Cerebellar cortex (tissue), 1 donor: ENCODE measurements around the gene ATP5F1C.
"Not testable (repeated sequence)": the region's sequence is repeated elsewhere in the genome, so short reads cannot be mapped to it uniquely, and the experiment has no call there.

Source experiments
- DNase-seq: peaks from one replicate; pipeline ENCODE4 v3.0.0-alpha.2; 2015; ENCODE audit warnings: low spot score

The ATP5F1C gene

GRCh38 chr10:7794251-7795026, 6.5 kb downstream of the ATP5F1C start:
- no peak for DNase-seq

DNA sequence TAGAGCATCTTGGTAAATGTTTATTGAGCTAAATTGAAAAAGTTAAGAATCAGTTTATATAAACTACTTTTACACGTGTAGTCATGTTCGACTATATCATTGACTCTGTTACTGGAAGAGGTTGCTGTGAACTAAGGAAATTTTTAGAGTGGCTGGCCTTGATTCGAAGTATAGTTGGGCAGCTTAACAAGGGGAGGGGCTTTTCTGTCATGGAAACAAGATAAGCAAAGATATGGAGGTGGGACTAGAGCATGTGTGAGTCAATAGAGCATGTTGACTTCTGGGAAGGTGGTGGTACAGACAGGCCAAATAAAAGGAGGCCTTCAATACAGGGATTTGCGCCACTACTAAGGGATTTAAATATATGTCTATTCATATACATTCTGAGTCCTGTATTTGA, 7.6 kb downstream of the ATP5F1C start:
- DNase-seq: no peak

DNA sequence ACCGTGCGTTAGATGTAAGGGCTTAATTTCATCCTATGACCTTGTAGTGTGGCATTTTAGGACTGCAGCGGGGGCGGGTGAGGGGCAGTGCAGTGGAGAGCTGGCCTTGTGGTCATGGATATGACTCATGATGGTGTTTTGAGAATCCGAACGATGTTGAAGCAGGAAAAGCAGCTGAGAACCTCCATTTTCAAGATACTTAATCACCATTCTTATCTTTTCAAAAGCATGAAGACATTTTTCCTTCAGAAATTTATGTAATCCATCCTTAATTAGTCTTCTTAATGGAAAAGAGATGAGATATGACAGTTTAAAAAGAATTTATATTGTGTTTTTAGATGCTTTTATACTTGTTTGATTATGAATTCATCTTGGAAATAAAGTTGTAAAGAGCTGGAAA, 9.6 kb downstream of the ATP5F1C start:
- no peak for DNase-seq

DNA sequence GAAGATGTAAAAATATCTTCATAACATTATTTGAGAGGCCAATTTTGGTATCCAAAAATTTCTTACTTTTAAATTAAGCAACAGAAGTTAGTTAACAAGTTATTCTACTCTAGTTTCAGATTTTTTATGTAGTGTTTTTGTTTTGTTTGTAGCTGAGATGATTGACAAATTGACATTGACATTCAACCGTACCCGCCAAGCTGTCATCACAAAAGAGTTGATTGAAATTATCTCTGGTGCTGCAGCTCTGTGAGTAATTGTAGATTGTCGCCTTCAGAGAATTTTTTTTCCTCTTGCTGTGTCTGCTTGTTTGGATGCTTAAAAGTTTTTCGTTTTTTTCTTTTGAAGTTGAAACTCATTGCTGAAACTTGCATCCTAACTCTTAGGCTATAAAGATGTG, 14.6 kb downstream of the ATP5F1C start:
- DNase-seq: no peak

- DNase-seq: no peak
These were observed 16.2 kb downstream of the ATP5F1C start for GRCh38 chr10:7804216-7804615.

DNA sequence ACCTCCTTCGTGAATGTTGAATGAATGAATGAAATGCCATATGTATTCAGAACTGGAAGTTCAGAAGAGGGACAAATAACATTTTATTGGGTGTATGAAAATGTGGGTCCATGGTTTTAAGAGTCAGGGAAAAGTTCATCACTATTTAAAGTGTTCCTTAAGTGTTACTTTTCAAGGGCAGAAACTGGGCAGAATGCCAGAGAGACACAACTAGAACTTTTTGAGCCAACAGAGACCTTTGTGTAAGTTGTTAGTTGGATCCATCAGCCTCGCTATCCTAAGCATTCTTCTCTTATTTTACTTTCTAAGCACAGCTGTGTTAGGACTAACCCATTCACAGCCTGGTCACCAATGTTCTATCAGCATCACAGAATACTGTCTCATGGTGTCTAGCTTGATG, 16.8 kb downstream of the ATP5F1C start:
- DNase-seq: no peak

- no peak for DNase-seq
These were observed 20.8 kb downstream of the ATP5F1C start for GRCh38 chr10:7808686-7809267.

DNA sequence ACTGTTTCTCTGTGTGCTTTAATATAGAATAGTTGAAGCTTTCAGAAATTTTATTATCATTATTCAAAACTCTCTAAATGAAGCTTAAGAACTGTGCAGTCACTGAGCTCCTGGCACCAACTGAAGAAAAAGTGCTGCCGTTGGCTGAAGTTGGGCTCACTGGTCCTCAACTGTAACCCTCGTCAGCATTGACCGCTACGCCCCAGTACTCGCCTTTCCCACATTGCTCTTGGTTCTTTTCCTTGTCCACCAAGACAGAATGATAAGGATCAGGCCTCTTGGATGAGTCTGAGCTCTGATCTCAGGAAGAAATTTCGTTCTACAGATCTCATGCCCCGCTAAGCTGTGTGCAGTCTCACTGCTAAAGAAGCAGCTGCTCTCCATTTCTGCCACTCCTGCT, 22.5 kb downstream of the ATP5F1C start:
- no peak for DNase-seq

DNA sequence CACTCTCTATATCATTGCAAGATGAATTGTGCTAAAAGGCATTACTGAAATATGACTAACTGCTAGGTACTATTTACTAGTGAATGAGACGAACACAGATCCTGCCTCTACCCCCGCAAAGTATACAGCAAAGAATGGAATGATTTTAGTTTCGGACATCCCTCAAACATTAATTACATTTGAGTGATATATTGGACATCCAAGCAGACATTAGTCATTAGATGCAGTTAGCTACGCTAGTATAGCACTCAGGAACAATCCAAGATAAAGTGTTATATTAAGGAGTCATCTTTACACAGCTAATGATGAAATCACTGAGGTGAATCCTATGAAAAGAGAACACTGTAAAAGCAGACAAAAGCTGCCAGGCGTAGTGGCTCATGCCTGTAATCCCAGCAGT, 23.0 kb downstream of the ATP5F1C start:
- DNase-seq: no peak

DNA sequence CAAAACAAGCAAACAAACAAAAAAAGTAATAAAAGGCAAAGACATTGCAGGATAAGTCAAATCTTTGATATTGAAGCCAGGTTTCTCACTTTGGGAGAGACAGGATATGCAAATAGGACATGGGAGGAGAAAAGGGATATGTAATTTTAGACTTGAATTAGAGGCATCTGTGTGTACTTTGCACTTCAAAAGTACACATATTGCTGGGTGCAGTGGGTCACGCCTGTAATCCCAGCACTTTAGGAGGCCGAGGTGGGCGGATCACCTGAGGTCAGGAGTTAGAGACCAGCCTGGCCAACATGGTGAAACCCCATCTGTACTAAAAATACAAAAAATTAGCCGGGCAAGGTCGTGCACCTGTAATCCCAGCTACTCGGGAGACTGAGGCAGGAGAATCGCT, 23.8 kb downstream of the ATP5F1C start:
- DNase-seq: not testable (repeated sequence)

- no peak for DNase-seq
These were observed 25.5 kb downstream of the ATP5F1C start for GRCh38 chr10:7813481-7813880.

DNA sequence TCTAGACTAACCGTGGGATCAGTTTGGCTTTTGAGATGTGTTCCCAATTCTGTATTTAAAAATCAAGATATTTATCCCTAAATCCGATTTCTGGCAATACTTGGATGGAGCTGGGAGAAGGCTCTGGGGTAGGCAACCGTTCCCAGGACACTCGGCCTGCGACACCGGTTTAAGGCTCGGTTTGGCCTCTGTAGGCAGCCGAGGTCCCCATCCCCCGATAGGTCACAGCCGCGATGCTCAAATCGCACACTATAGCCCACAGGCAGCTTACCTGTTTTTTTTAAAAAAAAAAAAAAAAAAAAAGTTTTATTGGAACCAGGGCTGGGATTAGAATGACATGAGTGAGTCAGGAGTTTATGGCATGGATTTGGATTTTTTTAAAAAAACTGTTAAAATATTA, 29.6 kb downstream of the ATP5F1C start:
- no peak for DNase-seq

- no peak for DNase-seq
These were observed 30.0 kb downstream of the ATP5F1C start for GRCh38 chr10:7817984-7818294.

GRCh38 chr10:7818295-7819120, 30.5 kb downstream of the ATP5F1C start, which contains the start of gene TAF3:
TAF3 (plus strand) TSS chr10:7818505; CDS start chr10:7818710, 205 bp downstream.
- DNase-seq: peak; percentile 90

DNA sequence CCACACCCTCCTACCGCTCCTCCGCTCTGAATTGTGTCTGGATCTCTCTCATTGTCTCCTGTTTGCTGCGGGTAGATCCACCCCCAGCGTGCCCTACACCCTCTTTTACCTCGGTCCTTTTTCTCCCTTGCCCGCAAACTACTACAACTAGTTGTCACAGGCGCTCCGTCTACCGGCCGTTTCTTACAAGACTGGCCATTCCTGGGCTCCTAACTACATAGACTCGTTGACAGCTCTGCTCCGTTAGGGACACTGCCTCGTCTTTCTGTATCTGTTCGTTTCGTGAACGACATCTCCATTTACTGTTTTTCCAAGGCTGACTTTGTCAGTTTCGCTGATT, 31.1 kb downstream of the ATP5F1C start:
- DNase-seq: peak; percentile 69

GRCh38 chr10:7824251-7824650, 36.3 kb downstream of the ATP5F1C start:
- DNase-seq: no peak

- no peak for DNase-seq
These were observed 39.0 kb downstream of the ATP5F1C start for GRCh38 chr10:7826971-7827370.

- DNase-seq: no peak
These were observed 41.4 kb downstream of the ATP5F1C start for GRCh38 chr10:7829289-7829834.

DNA sequence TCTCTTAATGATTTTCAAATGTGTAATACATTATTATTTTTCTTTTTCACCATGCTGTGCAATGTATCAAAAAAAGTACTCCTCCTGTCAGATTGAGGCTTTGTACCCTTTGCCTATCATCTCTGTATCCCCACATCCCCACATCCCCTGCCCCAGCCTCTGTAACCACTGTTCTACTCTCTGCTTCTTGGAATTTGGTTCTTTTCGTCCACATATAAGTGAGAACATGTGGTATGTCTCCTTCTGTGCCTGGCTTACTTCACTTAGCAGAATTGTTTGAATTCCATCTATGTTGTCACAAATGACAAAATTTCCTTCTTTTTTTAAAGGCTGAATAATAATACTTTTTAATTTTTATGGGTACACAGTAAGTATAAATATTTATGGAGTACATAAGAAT, 44.1 kb downstream of the ATP5F1C start:
- DNase-seq: no peak

- no peak for DNase-seq
These were observed 45.2 kb downstream of the ATP5F1C start for GRCh38 chr10:7833210-7833609.

DNA sequence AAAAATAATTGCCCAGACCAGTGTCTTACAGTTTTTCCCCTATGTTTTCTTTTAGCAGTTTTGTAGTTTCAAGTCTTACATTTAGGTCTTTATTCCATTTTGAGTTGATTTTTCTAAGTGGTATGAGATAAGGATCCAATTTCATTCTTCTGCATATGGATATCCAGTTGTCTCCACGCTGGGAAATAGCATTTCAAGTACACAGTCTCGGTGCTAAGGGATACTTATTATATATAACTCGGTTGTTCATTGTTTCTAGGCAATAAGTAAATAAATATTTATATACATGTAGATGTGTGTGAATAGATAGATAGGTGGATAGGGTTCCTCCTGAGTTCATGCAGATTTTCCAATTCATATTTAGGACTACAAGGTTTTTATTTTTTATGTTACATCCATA, 46.3 kb downstream of the ATP5F1C start:
- DNase-seq: no peak

DNA sequence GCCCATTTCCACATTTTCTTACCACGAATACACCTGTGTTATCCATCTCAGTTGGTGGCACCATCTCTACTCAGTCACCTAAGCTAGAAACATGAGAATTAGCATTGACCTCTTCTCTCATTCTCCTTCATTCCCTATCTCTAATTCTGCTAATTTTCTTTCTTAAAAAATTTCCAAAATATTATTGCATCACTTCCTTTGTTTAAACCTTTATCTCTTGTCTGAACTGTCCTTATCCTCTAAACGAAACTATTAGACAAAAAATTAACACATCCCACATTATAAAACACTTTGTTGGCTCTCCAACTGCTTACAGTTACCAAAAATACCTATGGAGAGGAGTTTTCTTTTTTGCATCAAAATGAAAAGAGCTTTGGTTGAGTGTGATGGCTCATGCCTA, 48.6 kb downstream of the ATP5F1C start:
- DNase-seq: no peak

GRCh38 chr10:7846591-7846990, 58.6 kb downstream of the ATP5F1C start:
- no peak for DNase-seq
